H1 (cell line): ENCODE results near the gene RPL37A. TPM values are rescaled to one million over a fixed set of nuclear protein-coding genes. Genes with fewer than 3 reads are reported as not detected.
A peak's percentile ranks its signal among the peaks of the same experiment; 100 is the strongest.

Experiments used
- CHD7 ChIP-seq: fragments of 300-600 bp; sonication (generic); IDR thresholded peaks from 2 replicates; pipeline ENCODE4 v1.7.1; 2012; ENCODE audit warnings: low read length, moderate library complexity, mild to moderate bottlenecking, inconsistent platforms; ENCODE audit not compliant: insufficient replicate concordance
- PHF8 ChIP-seq: fragments of 200-600 bp; sonication (generic); conservative IDR thresholded peaks from 2 replicates; pipeline ENCODE4 v1.7.1; 2012; ENCODE audit warnings: low read depth, mild to moderate bottlenecking, inconsistent platforms, low read length, moderate library complexity
- POLR2A ChIP-seq, 2 experiments: IDR thresholded peaks; 1 replicate in 1 of 2; 2 replicates in 1 of 2; pipeline ENCODE4 v1.6.1; 2011; ENCODE audit warnings: low read depth in 2 of 2, low read length in 2 of 2, mild to moderate bottlenecking in 2 of 2; ENCODE audit errors: control extremely low read depth in 1 of 2
- POLR2AphosphoS5 ChIP-seq: IDR thresholded peaks from 2 replicates; pipeline ENCODE4 v1.6.1; 2011; ENCODE audit warnings: low read depth, low read length
- polyA plus RNA-seq, 7 experiments: library from polyadenylated mRNA; depleted of rRNA in 3 of 7; stranded (reverse) in 5 of 7; unstranded in 2 of 7; fragments of >200 nt in 5 of 7; fragments of 200-250 nt in 2 of 7; gene quantifications; 1 replicate in 5 of 7; 2 replicates in 1 of 7; 4 replicates in 1 of 7; pipeline versions ENCODE4 v1.2.1 to v1.2.3, GENCODE V29; 2011 to 2013; ENCODE audit warnings: missing spikeins in 2 of 7, mixed read lengths in 2 of 7
- total RNA-seq: library from RNA; stranded (reverse); fragmentation: NEBNext Ultra II Directional; extraction: Animal tissue kit (Norgen Biotek cat#: 25700); gene quantifications from 2 replicates; pipeline ENCODE4 v1.2.1, GENCODE V29; 2021
- TF ChIP-seq, protein P1 (sequence below): IDR thresholded peaks from 2 replicates; pipeline ENCODE4 v1.6.1; 2012; ENCODE audit warnings: inconsistent platforms

Gene RPL37A
- total and polyA plus RNA-seq, 2 of the 8 experiments (the other 6 are each of a cell fraction or from before 2014, with no cell fraction given) = 1,737 to 3,180 TPM

DNA sequence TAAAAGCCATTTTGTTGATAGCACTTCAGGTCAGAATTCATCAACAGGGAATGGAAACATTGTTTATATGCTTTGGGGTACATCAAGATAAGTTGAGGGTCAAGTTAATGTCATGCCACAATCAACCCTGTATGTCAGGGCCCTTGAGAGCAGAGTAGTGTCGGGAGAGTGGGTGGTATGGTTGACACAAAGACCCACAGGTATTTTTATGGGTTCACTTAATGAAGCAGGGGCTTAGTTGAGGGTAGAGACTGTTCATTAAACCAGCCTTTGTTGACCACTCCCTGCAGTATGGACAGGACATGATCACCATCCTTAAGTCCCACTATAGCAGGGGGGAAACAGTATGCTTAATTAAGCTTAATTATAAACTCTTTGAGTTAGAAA lies 5.7 kb downstream of the RPL37A start (continued):
- TF ChIP-seq CHD7 (peak; percentile 48), PHF8 (no peak), POLR2AphosphoS5 (peak; percentile 89; the same call in 1 of the 2 replicates), POLR2A (IDR thresholded peaks at IDR 0.05; ENCODE audit: control extremely low read depth in 1 of 2, low read depth in 2 of 2, low read length in 2 of 2) (peak; percentile 42 to 79; a peak in 2 of 3 replicates)
- TF ChIP-seq, protein P1, sequence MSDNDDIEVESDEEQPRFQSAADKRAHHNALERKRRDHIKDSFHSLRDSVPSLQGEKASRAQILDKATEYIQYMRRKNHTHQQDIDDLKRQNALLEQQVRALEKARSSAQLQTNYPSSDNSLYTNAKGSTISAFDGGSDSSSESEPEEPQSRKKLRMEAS = no peak
